HG03066 (cell line): ENCODE measurements around the gene NFIA.
"Not testable (repeated sequence)": the region's sequence is repeated elsewhere in the genome, so short reads cannot be mapped to it uniquely, and the experiment has no call there.

Experiments used
- ATAC-seq: cut with Tn5 transposase; IDR thresholded peaks from one replicate; pipeline ENCODE4 v1.9.1; 2021; ENCODE audit warnings: low read depth; ENCODE audit not compliant: unreplicated experiment

NFIA gene

DNA sequence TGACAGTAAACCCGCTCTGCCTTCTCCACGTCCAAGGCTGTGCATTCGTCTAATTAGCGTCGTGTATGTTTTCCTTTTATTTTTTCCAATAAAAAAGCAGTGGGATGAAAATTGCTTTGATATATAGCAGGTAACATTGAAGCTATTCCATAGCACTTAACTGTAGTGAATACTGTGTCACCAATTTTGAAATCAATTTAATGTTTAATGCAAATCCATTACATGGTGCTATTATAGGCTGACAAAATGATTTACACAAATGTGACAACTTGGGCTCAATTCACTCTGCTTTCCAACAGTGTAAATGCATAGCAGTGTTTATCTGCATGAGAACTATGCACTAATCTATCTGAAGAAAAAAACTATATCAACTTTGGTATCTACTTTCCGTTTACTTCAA lies 377.8 kb downstream of the NFIA start:
- ATAC-seq, result no peak

DNA sequence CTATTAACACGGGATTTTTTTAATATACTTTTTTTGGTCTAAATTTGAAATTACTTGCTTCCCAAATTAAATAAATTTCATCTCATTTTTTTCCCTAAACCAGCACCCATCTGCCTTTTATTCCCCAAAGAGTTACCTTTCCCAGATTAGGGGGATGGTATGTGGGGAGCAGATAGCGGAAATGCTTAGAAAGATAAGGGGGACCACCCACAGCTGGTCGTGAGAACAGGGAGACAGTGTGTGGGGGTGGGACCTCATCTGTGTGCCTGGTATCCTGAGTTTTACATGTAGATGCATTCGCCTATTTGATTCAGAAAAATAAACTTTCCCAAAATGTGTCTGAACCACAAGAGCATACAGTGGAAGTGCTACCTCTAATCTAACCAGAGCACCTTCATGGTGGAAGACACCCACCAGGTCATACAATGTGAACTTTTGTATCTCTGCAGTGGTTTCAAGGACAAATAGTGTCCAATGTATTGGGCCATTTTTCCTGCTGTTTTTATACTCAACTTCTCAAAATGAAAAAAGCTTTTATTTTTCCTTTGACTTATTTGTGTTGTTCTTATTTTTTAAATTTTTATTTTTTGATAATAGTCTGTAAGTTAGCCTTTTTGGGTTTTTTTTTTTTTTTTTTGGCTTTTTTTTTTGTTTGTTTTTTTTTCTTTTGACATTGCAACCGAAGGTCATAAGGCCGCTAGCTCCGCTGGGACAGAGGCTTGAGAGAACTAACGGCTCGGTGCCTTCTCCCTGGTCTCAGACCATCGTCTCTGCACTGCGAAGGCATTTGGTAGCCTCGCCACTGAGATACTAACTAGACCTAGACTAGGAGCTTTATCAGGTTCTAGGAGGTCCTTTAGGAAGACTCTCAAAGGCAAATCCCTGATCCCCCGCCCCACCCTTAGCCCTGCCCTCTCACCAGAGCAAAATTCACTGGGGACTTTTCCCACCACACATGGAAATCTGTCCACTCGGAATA lies 379.3 kb downstream of the NFIA start:
- no peak for ATAC-seq

DNA sequence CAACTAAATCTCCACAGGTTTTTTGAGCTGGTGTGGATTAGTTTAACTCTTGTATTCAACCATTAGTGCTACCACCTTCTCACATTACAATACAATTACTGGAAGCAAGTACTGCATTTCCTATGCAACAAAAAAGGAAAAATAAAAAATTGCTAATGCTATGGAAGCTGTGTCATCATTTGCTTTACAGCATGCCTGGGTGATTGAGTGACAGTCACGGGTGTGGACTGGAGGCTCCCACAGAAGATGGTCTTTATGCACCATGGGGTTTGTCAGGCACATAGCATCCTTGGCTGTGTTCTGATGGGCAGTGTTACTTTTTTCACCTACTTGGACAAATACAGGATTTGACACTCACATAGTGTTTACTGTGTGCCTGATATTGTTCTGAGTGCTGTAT lies 380.3 kb downstream of the NFIA start:
- ATAC-seq, result no peak

DNA sequence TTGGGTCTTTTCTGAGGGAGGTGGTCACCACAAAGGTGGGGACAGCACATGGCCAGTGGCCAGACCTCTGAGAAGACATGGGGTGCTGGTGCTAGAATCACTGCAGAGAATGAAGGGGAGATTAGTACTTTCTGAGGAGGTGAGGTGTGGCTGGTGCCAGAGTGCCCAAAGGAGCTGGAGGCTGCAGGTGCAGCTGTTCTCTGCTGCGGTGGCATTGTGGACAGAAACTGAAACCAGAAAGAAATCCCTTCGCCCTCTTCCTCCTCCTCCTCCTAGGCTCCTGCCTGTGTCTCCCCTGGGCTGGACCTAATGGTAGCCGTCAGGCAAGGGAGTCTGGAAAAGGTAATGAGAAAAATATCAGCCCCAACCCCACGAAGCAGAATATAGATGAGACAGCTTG lies 380.9 kb downstream of the NFIA start:
- ATAC-seq, result no peak

DNA sequence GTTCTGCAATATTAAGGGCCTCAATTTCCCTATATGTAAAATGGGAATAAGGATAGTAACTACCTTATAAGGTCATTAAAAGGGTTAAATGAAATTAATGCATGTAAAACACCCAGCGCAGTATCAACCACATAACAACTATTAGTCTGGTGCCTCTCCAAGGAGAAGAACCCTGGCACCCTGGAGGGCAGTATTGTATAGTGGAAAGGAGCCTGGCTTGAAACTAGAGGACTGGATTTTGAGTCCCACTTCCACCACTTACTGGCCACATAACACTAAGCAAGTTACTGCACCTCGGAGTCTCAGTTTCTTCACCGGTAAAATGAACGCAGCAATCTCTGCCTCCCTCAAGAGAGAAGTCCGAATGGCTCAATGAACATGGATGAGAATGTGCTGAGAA lies 385.5 kb downstream of the NFIA start:
- not testable (repeated sequence) for ATAC-seq

DNA sequence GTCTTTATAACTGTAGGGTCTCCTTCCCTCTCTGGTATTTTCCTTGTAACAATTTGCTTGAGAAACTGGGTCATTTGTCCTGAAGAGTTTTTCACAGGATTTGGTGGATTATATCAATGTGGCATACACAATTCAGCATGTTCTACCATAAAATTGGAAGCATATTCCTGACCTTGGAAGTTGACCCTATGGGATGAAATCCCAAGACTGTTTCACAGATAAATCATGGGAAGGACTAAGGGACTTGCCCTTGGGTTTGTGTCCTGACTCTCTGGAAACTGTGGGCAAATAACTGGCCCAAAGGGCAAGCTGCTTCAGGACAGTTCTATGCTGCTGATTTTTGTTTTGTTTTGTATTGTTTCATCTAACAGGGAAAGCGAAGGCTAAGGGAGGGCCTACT lies 387.0 kb downstream of the NFIA start:
- no peak for ATAC-seq

DNA sequence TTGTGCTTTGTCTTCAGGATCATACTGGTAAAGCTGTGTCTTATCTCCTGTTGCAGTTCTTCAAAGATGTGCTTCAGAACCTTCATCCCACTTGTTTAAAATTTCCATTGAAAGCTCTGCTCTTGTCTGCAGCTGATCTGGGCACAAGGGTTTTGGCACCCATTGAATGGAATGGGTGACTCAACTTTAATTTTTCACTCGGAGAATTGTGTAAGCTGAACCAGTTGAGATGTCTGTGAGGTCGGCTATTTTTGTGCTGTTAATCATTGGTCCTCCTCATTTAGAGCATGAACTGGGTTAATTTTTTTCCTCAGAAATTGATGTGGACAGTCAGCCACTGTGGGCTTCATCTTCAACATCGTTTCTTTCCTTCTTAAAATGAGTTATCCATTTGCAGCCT lies 390.5 kb downstream of the NFIA start:
- no peak for ATAC-seq

DNA sequence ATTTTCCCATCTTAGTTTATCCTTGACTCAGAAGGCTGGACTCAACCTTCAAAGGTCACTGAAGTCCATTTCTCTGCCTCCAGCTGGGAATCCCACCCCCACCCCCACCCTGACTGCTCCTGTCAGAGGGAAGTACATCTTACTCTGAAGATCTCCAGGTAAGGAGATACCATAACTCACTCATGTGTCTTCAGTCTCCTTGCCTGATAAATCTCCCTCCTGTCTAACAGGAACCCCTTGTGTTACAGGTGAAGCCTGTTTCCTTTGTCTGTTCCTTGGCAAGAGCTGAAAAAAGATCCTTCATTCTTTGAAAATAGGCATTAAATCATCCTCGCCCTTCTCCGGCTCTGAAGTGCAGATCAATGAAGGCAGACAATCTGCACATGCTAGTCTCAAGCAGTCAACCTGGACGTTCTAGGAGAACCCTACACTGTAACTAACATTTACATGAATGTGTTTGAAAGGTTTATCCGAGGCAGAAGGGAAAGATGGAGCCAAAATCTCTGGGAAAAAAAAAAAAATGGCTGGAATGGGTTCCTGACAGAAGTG lies 392.0 kb downstream of the NFIA start:
- ATAC-seq, result no peak

DNA sequence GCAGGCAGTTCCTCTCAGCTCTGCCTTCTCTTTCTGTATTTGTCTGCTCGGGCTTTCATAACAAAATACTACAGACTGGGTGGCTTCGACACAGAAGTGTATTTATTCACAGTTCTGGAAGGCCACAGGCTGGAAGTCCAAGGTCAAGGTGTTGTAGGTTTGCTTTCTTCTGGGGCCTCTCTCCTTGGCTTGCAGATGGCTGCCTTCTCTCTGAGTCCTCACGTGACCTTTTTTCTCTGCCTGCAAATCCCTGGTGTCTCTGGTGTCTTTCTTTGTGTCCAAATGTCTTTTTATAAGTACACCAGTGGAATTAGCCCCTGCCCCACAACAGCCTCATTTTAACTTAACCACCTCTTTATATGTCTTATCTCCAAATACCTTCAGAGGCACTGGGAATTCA lies 392.6 kb downstream of the NFIA start:
- no peak for ATAC-seq

DNA sequence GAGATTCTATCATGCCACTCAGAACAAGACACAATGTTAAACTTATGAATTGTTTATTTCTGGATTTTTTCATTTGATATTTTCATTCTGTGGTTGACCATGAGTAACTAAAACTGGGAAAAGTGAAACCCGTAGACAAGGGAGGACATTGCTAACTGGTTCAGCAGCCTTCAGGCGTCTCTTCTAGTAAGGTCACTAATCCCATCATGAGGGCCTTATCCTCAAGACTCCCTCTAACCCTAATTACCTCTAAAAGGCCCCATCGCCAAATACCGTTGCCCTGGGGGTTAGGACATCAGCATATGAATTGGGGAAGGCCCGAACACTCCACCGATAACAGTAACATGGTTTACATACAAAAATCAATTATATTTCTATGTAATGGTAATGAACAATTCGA lies 394.9 kb downstream of the NFIA start:
- no peak for ATAC-seq

DNA sequence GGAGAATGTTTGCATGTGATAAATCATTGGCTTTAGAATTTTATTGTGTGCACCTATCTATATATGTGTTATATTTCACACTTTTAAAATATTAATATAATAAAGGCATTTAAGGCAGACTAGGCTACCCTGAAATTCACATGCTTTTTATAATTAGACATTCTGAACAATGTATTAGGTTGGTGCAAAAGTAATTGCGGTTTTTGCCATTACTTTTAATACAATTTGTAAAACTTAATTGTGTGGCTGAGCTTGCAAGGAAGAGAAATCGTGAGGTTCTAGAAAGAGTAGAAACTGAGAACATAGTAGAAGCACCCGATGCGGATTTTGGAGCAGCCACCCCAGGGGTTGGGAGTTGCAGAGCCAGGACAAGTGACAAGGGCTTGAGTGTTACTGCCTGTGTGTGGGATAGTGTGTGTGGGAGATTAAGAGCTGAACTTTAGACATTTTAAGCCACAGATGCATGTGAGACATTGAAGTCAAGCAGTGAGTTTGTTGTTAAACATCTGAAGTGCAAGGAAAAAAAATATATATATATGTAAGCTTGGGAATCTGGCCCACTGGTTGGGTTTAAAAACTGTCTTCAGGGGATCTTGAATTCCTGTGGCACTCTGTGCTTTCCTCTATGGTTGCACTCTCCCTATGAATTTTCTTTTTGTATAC lies 398.0 kb downstream of the NFIA start:
- no peak for ATAC-seq

DNA sequence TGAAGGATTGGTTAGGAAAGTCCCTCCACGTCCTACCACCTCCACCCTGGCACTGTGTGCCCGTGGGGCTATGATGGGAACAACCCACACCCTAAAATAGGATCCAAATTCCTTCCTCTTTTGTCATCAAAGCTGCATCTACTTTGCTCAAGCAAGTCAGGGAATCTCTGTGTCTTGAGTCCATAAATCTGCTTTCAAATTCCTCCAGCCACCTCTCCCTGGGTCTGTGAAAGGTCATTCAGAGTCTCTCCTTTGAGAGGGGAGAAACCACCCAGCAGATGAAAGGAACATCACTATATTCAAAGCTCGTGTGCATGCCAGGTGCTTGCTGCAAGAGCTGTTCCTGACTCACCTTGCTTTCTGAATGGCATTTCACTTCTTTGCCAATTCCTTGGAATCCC lies 399.0 kb downstream of the NFIA start:
- ATAC-seq, result no peak

DNA sequence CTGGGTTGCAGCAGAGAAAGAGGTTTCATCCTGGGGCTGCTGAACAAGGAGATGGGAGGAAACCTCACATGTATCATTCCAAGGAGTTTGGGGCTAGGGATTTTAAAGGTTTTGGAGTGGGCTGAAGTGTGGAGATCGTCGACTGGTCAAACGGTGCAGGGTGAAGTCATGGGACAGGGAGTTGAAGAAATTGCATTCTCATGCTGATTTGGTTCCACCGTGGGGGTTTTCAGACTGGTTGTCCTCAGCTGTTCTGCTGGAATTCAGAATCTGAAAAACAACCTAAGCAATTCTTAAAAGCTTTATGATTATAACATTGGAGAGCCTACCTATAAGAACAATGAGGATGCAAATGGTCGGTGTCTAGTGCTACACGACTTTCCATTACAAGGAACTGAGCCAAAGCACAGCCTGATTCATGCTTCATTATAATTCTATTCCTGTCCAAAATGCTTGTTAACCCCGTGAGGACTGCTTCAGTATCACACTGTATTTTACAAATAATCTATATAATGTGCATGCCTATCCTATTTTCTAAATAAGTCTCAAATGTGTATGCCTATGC lies 399.9 kb downstream of the NFIA start:
- ATAC-seq, result no peak

DNA sequence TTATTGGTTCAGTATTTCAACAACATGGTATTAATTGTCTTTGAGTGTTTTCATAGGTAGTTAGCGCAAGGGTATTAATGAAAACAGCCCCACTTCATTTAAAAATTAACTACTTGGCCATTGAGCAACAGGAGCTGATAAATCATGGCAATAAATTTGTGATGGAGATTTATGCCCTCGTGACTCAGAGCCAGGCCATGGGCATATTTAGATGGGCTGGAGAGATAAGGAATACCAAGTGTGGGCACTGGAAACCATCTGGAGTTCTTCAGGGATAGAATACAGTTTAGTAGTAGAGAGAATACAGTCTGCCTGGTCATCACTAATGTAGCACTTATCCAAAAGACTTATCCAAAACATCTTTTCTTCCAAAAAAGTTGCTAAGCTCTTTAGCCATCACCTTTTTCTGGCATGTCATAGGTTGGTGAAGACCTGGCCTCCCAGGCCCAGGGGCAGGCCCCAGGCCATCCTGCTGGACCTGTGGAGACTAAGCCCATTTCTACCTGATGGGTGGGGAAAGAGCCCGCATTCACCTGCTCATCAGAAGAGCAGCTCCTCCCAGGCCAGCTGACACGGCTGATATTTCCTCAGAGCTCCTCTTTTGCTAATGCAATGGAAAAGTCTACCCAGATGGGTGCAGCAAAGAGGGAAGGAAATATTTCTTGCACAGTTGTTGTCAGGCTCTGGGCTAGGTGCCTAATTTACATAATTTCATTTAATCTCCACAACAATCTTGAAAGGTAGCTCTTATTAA lies 404.6 kb downstream of the NFIA start:
- no peak for ATAC-seq

DNA sequence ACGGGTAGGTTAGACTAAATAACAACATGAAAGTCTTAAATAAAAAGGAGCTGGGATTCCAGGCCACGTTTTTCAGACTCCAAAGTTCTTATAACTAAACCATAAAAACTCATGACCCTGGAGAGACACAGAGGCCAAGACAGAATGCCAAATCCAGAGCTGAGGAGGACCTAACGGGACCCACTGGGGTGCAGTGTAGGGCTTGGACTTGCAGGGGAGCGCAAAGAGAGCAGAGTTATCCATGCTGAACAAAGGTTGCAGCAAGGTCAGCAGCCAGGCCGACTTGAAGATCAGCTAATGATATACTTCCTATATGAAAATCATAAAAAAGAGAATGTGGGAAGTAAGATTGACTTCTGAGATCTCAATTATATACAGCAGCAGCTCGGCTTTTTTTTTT lies 405.4 kb downstream of the NFIA start:
- ATAC-seq, result no peak

DNA sequence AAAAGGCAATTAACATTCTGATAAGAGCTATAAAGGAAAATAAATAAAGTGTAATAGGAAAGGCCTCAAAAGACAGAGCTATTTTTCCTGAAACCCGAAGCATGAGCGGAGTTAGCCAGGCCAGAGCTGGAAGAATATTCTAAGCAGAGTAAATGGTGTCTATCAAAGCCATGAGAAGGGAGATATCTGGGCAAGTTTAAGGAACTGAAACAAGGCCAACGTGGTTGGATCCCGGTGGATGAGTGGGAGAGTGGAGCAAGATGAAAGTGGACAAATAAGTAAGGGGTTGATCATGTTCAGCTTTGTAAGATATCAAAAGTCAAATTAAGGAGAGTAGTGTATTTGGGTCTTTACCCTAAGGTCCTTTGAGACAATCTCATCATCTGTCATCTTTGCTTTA lies 408.6 kb downstream of the NFIA start:
- no peak for ATAC-seq

DNA sequence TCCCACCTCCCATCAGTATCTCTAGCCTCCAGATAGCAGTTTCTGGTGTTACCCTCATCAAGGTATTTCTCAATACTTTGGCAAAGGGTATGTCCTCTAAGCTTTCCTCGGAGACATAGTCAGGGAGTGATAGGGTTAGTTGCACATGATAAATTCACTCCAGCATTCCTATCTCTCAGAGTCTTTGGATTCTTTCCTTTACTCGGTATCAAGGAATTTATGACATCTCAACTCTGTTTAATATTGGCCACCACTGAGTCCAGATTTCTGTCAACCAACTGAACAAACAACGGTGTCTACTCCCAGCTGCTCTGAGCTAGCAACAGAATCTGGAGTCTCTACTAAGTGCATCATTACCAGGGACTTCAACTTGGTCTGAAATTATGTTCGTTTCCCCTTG lies 409.1 kb downstream of the NFIA start:
- ATAC-seq, result no peak

DNA sequence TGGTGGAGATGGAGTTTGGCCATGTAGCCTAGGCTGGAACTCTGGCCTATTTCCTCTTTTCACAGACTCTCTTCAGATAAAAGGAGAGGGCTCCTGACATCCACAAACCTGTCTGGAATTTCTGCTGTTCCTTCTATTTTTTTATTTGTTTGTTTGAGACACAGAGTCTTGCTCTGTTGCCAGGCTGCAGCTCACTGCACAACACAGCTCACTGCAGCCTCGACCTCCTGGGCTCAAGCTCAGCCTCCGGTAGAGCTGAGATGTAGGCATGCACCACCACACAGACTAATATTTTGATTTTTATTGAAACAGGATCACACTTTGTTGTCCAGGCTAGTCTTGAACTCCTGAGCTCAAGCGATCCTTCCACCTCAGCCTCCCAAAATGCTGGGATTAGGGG lies 411.6 kb downstream of the NFIA start:
- ATAC-seq, result no peak

DNA sequence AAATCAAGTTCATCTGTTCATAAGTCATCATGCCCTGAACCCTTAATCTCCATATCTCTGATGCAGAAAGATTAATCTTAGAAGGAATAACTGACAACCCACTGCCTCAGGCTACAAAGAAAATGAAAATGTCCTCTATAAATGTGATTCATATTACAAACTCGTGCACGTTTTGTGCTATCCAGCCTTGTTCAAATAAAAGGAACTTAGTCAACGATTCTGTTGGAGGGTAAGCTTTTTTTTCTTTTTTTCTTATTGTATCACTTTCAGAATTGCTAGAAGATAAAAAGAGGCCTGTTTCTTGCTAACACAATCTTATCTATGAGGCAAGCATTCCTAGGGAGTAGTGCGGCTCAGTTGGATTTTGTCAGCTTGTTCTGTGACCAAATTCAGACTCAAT lies 414.1 kb downstream of the NFIA start:
- no peak for ATAC-seq

DNA sequence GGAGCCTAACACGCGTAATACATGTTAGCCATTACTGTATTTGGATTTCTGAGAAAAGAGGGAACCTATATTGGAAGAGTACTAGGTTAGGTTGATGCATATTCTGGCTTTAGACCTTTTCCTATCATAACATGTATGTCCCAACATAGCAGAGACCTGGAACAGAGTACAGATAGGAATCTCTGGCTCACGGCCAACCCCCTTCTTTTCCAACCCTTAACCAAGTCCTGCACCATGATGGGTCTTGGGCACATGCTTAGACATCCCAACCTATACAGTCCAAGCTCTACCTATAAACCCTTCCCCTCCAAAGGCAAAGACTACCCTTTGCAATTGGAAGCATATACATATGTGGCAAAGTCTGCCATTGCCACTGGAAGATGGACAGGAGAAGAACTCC lies 414.7 kb downstream of the NFIA start:
- ATAC-seq, result no peak

DNA sequence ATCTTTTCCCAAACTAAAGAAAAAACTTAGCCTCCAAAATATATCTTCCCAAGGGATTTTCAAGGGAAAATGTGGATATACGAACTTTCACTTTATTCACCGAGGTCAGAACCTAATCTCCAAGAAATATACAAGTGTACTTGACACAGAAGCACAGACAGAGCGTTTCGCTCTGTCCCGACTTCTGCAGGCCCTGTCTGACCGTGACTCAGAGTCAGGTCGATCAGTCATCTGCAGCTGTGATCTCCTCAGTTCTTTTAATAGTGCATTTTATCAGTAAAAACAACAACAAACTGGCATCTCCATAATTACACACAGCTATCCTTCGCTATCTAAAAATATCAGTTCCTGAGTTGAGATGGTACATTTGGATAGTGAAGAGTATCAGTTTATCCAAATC lies 416.0 kb downstream of the NFIA start:
- ATAC-seq, result no peak
